Ecto neural progenitor cell (in vitro differentiated cells): Measurements from ENCODE around the gene CELF1.

Experiments
- DNase-seq: peaks from one replicate; pipeline ENCODE4 v3.0.0-alpha.2; 2018; ENCODE audit warnings: low spot score

The CELF1 gene

DNA sequence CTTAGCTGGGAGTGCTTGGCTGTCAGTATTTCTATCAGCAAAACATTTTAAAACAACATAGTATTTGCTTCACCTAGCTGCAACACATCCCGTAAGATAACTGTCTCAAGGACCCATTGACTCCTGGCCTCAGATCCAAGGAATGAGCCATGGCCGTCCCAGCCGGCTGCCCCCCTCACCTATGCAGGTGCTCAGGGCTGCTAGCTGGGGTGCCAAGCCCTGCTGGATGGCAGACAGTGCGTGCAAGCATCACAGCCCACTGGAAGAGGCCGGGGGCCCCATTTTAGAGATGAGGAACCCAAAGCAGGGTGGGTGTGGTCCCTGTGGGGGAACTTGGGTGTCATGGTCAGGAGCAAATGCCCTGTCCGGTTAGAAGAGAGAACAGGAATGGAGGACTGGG is 135.2 kb downstream of the CELF1 start:
- DNase-seq: no peak

DNA sequence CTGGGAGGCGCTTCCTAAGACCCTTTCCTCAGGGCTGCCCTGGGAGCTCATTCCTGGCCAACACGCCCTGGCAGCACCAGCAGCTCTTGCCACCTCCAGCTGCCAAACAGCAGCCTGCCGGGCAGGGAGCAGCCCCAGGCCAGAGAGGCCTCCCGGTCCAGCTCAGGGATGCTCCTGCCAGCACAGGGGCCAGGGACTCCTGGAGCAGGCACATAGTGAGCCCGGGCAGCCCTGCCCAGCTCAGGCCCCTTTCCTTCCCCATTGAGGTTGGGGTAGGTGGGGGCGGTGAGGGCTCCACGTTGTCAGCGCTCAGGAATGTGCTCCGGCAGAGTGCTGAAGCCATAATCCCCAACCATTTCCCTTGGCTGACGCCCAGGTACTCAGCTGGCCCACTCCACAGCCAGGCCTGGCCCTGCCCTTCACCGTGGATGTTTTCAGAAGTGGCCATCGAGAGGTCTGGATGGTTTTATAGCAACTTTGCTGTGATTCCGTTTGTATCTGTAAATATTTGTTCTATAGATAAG is 136.9 kb downstream of the CELF1 start:
- no peak for DNase-seq
